Aorta (tissue), 5 donors: ENCODE measurements around the gene MYLK4. TPM values are rescaled to one million over a fixed set of nuclear protein-coding genes. Genes with fewer than 3 reads are reported as not detected.

Source experiments
- ATAC-seq: fragments of 200-7000 bp; cut with Tn5 transposase; one replicate; pipeline ENCODE4 v1.9.1; 2022; ENCODE audit warnings: moderate library complexity; ENCODE audit not compliant: low FRiP score
- DNase-seq, 2 donors: peaks; one replicate each; pipeline ENCODE4 v3.0.0-alpha.2; 2020
- H3K27ac ChIP-seq, 2 donors: one replicate each; pipeline ENCODE4 v1.5.1; 2013; ENCODE audit warnings: low read length in 2 of 2, mild to moderate bottlenecking in 2 of 2, moderate library complexity in 2 of 2, control low read depth in 1 of 2, inconsistent platforms in 1 of 2, low read depth in 1 of 2
- H3K27me3 ChIP-seq, 2 donors: one replicate each; pipeline ENCODE4 v1.6.1; 2013; ENCODE audit warnings: control low read depth in 1 of 2, low read length in 1 of 2, mild to moderate bottlenecking in 1 of 2, moderate library complexity in 1 of 2; ENCODE audit not compliant: insufficient read depth in 2 of 2, control insufficient read depth in 1 of 2
- H3K36me3 ChIP-seq, 2 donors: one replicate each; pipeline ENCODE4 v1.6.1; 2013; ENCODE audit warnings: control low read depth in 1 of 2, low read length in 1 of 2, mild to moderate bottlenecking in 1 of 2; ENCODE audit not compliant: insufficient read depth in 2 of 2, control insufficient read depth in 1 of 2
- H3K4me1 ChIP-seq, 2 donors: one replicate each; pipeline ENCODE4 v1.6.1; 2013; ENCODE audit warnings: low read length in 2 of 2, control low read depth in 1 of 2, mild to moderate bottlenecking in 1 of 2, moderate library complexity in 1 of 2; ENCODE audit not compliant: insufficient read depth in 2 of 2, control insufficient read depth in 1 of 2
- H3K4me3 ChIP-seq, 2 donors: one replicate each; pipeline ENCODE4 v1.5.1; 2013; ENCODE audit warnings: low read length in 2 of 2, control low read depth in 1 of 2, mild to moderate bottlenecking in 1 of 2
- H3K9me3 ChIP-seq: one replicate; pipeline ENCODE4 v1.6.1; 2013; ENCODE audit warnings: mild to moderate bottlenecking, low read length; ENCODE audit not compliant: control insufficient read depth
- WGBS, 2 donors: extraction: QIAGEN DNeasy Blood & Tissue Kit; methylation state at CpG; one replicate each; pipeline ENCODE4 v1.1.7; 2013; 5-methylcytosine and 5-hydroxymethylcytosine counted together
- intact Hi-C, 2 donors: fragments of 100-400 bp; cut with DNase I; formaldehyde crosslinking; loops; one replicate each; pipeline versions ENCODE4 v1.14.2 to v1.15.0; 2022
- polyA plus RNA-seq, 2 donors: library from polyadenylated mRNA; stranded (reverse); fragments of 200-250 nt; gene quantifications; one replicate each; pipeline ENCODE4 v1.2.3, GENCODE V29; 2013
- total RNA-seq, 2 donors: library from RNA; stranded (reverse); fragmentation: NEBNext Ultra II Directional; extraction: Animal tissue kit (Norgen Biotek cat#: 25700); gene quantifications; one replicate each; pipeline ENCODE4 v1.2.1, GENCODE V29; 2021
- donor health status: healthy with polysubstance abuse.
- donor health status: Bipolar disorder and iron deficiency.
- donor health status: DM: no; HTN: no; CAD: no.
- donor health status: DM: no; HTN: no; CAD: no.
- donor health status: DM: yes; HTN: yes; CAD: no.

Gene MYLK4
- total and polyA plus RNA-seq, 4 donors: 0.38 to 2.5 (median 1.6) TPM

GRCh38 chr6:2625581-2625980 lies 125.1 kb downstream of the MYLK4 start:
- Histone ChIP-seq H3K4me1 (peaks cover 5 to 20% of the 10 kb centered on the region in 2 donors), H3K27me3 (no peaks in the 10 kb centered on the region), H3K4me3 (no peak overlapping the region), H3K9me3 (no peaks in the 10 kb centered on the region), H3K27ac (peak overlapping the region in 1 of 2 donors; percentile 94), H3K36me3 (no peaks in the 10 kb centered on the region)
- WGBS, 2 donors: 5 to 6% methylated on average over 1 of the region's 1 CpG
- intact Hi-C loops: loop anchor here in 1 of 2 donors (2.0 kb wide), 1 partner anchor 63 kb away; no protein-coding TSS in a partner anchor
- no peak for DNase-seq
- ATAC-seq: no peak

GRCh38 chr6:2624177-2624576 lies 126.5 kb downstream of the MYLK4 start:
- Histone ChIP-seq H3K27ac (peak overlapping the region; percentile 94 to 99), H3K4me1 (peaks cover 5 to 13% of the 10 kb centered on the region in 2 donors), H3K27me3 (no peaks in the 10 kb centered on the region), H3K4me3 (no peak overlapping the region), H3K36me3 (no peaks in the 10 kb centered on the region), H3K9me3 (no peaks in the 10 kb centered on the region)
- peak; percentile 86 to 87 for DNase-seq
- WGBS, 2 donors: 7 to 10% methylated on average over 12 of the region's 12 CpGs
- intact Hi-C loops: loop anchor here (2.0 to 5.0 kb wide), 3 partner anchors 61 to 172 kb away; no protein-coding TSS in a partner anchor
- ATAC-seq: peak; percentile 76

- H3K27me3 ChIP-seq: no peaks in the 10 kb centered on the region
- intact Hi-C loops: loop anchor here in 1 of 2 donors (5.0 kb wide), 2 partner anchors 61 to 171 kb away; no protein-coding TSS in a partner anchor
- H3K36me3 ChIP-seq: no peaks in the 10 kb centered on the region
- WGBS, 2 donors: 9 to 12% methylated on average over 10 of the region's 10 CpGs
- peaks cover 5 to 13% of the 10 kb centered on the region in 2 donors for H3K4me1 ChIP-seq
- peak overlapping the region; percentile 91 to 94 for H3K27ac ChIP-seq
- H3K9me3 ChIP-seq: no peaks in the 10 kb centered on the region
- ATAC-seq: peak; percentile 37
- no peak for DNase-seq
- H3K4me3 ChIP-seq: no peak overlapping the region
Measured at GRCh38 chr6:2623295-2623694, 127.4 kb downstream of the MYLK4 start.

GRCh38 chr6:2622671-2623070 lies 128.1 kb downstream of the MYLK4 start:
- H3K27ac ChIP-seq: peak overlapping the region; percentile 91 to 94
- 4 to 12% methylated on average over 11 of the region's 11 CpGs for WGBS, 2 donors
- H3K36me3 ChIP-seq: no peaks in the 10 kb centered on the region
- intact Hi-C loops: loop anchor here in 1 of 2 donors (5.0 kb wide), 2 partner anchors 60 to 170 kb away; no protein-coding TSS in a partner anchor
- peaks cover 5 to 13% of the 10 kb centered on the region in 2 donors for H3K4me1 ChIP-seq
- H3K9me3 ChIP-seq: no peaks in the 10 kb centered on the region
- no peak overlapping the region for H3K4me3 ChIP-seq
- H3K27me3 ChIP-seq: no peaks in the 10 kb centered on the region
- peak; percentile 70 for ATAC-seq
- DNase-seq: peak; percentile 86

GRCh38 chr6:2619651-2620050 lies 131.1 kb downstream of the MYLK4 start:
- ATAC-seq (no peak), DNase-seq (no peak)
- Histone ChIP-seq H3K9me3 (no peaks in the 10 kb centered on the region), H3K4me1 (peaks cover under 1 to 4% of the 10 kb centered on the region in 2 donors), H3K27me3 (no peaks in the 10 kb centered on the region), H3K4me3 (no peak overlapping the region), H3K27ac (no peak overlapping the region), H3K36me3 (no peaks in the 10 kb centered on the region)
- 66% methylated on average over 9 of the region's 9 CpGs for WGBS, 2 donors
- intact Hi-C loops: loop anchor here (5.0 to 10.0 kb wide), 3 partner anchors 57 to 167 kb away; no protein-coding TSS in a partner anchor

GRCh38 chr6:2617729-2618128 lies 133.0 kb downstream of the MYLK4 start:
- intact Hi-C loops: loop anchor here (10.0 kb wide), 1 partner anchor 143 kb away; no protein-coding TSS in a partner anchor
- H3K27ac ChIP-seq: no peak overlapping the region
- DNase-seq (no peak), ATAC-seq (no peak)
- no peaks in the 10 kb centered on the region for H3K27me3 ChIP-seq
- no peak overlapping the region for H3K4me3 ChIP-seq
- H3K36me3 ChIP-seq: no peaks in the 10 kb centered on the region
- peaks cover 0 to 1% of the 10 kb centered on the region in 2 donors for H3K4me1 ChIP-seq
- 75 to 77% methylated on average over 4 of the region's 4 CpGs for WGBS, 2 donors
- no peaks in the 10 kb centered on the region for H3K9me3 ChIP-seq

GRCh38 chr6:2616811-2617210 lies 133.9 kb downstream of the MYLK4 start:
- Histone ChIP-seq H3K9me3 (no peaks in the 10 kb centered on the region), H3K27me3 (no peaks in the 10 kb centered on the region), H3K4me3 (no peak overlapping the region), H3K4me1 (peaks cover 0 to 1% of the 10 kb centered on the region in 2 donors), H3K36me3 (no peaks in the 10 kb centered on the region), H3K27ac (peak overlapping the region in 1 of 2 donors; percentile 81)
- intact Hi-C loops: loop anchor here (10.0 kb wide), 1 partner anchor 142 kb away; no protein-coding TSS in a partner anchor
- ATAC-seq (no peak), DNase-seq (no peak)
- WGBS, 2 donors: 18 to 25% methylated on average over 7 of the region's 7 CpGs

- Histone ChIP-seq H3K4me3 (no peak overlapping the region), H3K36me3 (no peaks in the 10 kb centered on the region), H3K27ac (no peak overlapping the region), H3K4me1 (peaks cover 1 to 4% of the 10 kb centered on the region in 2 donors), H3K27me3 (no peaks in the 10 kb centered on the region), H3K9me3 (no peaks in the 10 kb centered on the region)
- intact Hi-C loops: loop anchor here (10.0 kb wide), 1 partner anchor 140 kb away; no protein-coding TSS in a partner anchor
- WGBS, 2 donors: 20 to 24% methylated on average over 3 of the region's 3 CpGs
- ATAC-seq: no peak
- DNase-seq: no peak
Measured at GRCh38 chr6:2615251-2615650, 135.5 kb downstream of the MYLK4 start.

- Histone ChIP-seq H3K27me3 (no peaks in the 10 kb centered on the region), H3K36me3 (no peaks in the 10 kb centered on the region), H3K4me3 (no peak overlapping the region), H3K9me3 (no peaks in the 10 kb centered on the region), H3K4me1 (peaks cover 1 to 4% of the 10 kb centered on the region in 2 donors), H3K27ac (peak overlapping the region in 1 of 2 donors; percentile 17)
- 23 to 30% methylated on average over 5 of the region's 5 CpGs for WGBS, 2 donors
- intact Hi-C loops: loop anchor here (10.0 kb wide), 1 partner anchor 140 kb away; no protein-coding TSS in a partner anchor
- DNase-seq: no peak
- no peak for ATAC-seq
Measured at GRCh38 chr6:2614846-2615245, 135.9 kb downstream of the MYLK4 start.
